ENCODE data around the gene OGN. TPM values are rescaled to one million over a fixed set of nuclear protein-coding genes. Genes with fewer than 3 reads are reported as not detected.
"Not testable (repeated sequence)": the region's sequence is repeated elsewhere in the genome, so short reads cannot be mapped to it uniquely, and the experiment has no call there.

Gene OGN
- total RNA-seq (2014; rRNA removed; shearing (Covaris generic); ENCODE audit: low replicate concordance): not detected in 2 replicates

- in situ Hi-C loops (cut with HindIII; ENCODE audit: low pct_unique_long_range_greater_than_20kb, low sequenced_read_pairs): no loop called here
- no peak for DNase-seq (ENCODE audit: low read depth)
Measured at GRCh38 chr9:92404042-92404836, at the start of gene OGN. Gene OGN (minus strand): TSS chr9:92404578. CDS start chr9:92403407, 1,171 bp downstream.

- in situ Hi-C loops (cut with HindIII; ENCODE audit: low pct_unique_long_range_greater_than_20kb, low sequenced_read_pairs): no loop called here
- DNase-seq (ENCODE audit: low read depth): no peak
Measured at GRCh38 chr9:92446536-92446935, 42.2 kb upstream of the OGN start.

GRCh38 chr9:92444841-92445240 is 40.5 kb upstream of the OGN start:
- in situ Hi-C loops (cut with HindIII; ENCODE audit: low pct_unique_long_range_greater_than_20kb, low sequenced_read_pairs): no loop called here
- no peak for DNase-seq (ENCODE audit: low read depth)

- in situ Hi-C loops (cut with HindIII; ENCODE audit: low pct_unique_long_range_greater_than_20kb, low sequenced_read_pairs): no loop called here
- no peak for DNase-seq (ENCODE audit: low read depth)
Measured at GRCh38 chr9:92440751-92441046, 36.3 kb upstream of the OGN start.

- no peak for DNase-seq (ENCODE audit: low read depth)
- in situ Hi-C loops (cut with HindIII; ENCODE audit: low pct_unique_long_range_greater_than_20kb, low sequenced_read_pairs): no loop called here
Measured at GRCh38 chr9:92439921-92440750, 35.8 kb upstream of the OGN start.

GRCh38 chr9:92438900-92439526 is 34.6 kb upstream of the OGN start:
- in situ Hi-C loops (cut with HindIII; ENCODE audit: low pct_unique_long_range_greater_than_20kb, low sequenced_read_pairs): no loop called here
- no peak for DNase-seq (ENCODE audit: low read depth)

- DNase-seq (ENCODE audit: low read depth): no peak
- in situ Hi-C loops (cut with HindIII; ENCODE audit: low pct_unique_long_range_greater_than_20kb, low sequenced_read_pairs): no loop called here
Measured at GRCh38 chr9:92435263-92435662, 30.9 kb upstream of the OGN start.

GRCh38 chr9:92432972-92433548 is 28.7 kb upstream of the OGN start:
- no peak for DNase-seq (ENCODE audit: low read depth)
- in situ Hi-C loops (cut with HindIII; ENCODE audit: low pct_unique_long_range_greater_than_20kb, low sequenced_read_pairs): no loop called here

GRCh38 chr9:92432350-92432749 is 28.0 kb upstream of the OGN start:
- in situ Hi-C loops (cut with HindIII; ENCODE audit: low pct_unique_long_range_greater_than_20kb, low sequenced_read_pairs): no loop called here
- no peak for DNase-seq (ENCODE audit: low read depth)

GRCh38 chr9:92429836-92430235 is 25.5 kb upstream of the OGN start:
- in situ Hi-C loops (cut with HindIII; ENCODE audit: low pct_unique_long_range_greater_than_20kb, low sequenced_read_pairs): no loop called here
- DNase-seq (ENCODE audit: low read depth): no peak

- no peak for DNase-seq (ENCODE audit: low read depth)
- in situ Hi-C loops (cut with HindIII; ENCODE audit: low pct_unique_long_range_greater_than_20kb, low sequenced_read_pairs): no loop called here
Measured at GRCh38 chr9:92426501-92427145, 22.2 kb upstream of the OGN start.

- in situ Hi-C loops (cut with HindIII; ENCODE audit: low pct_unique_long_range_greater_than_20kb, low sequenced_read_pairs): no loop called here
- no peak for DNase-seq (ENCODE audit: low read depth)
Measured at GRCh38 chr9:92425474-92425873, 21.1 kb upstream of the OGN start.

- no peak for DNase-seq (ENCODE audit: low read depth)
- in situ Hi-C loops (cut with HindIII; ENCODE audit: low pct_unique_long_range_greater_than_20kb, low sequenced_read_pairs): no loop called here
Measured at GRCh38 chr9:92424340-92424739, 20.0 kb upstream of the OGN start, which contains the start of gene OMD. Gene OMD (minus strand): TSS chr9:92424471. CDS start chr9:92417558, 6,913 bp downstream.

- in situ Hi-C loops (cut with HindIII; ENCODE audit: low pct_unique_long_range_greater_than_20kb, low sequenced_read_pairs): no loop called here
Measured at GRCh38 chr9:92423612-92424011, 19.2 kb upstream of the OGN start.

GRCh38 chr9:92422611-92423338 is 18.4 kb upstream of the OGN start:
- in situ Hi-C loops (cut with HindIII; ENCODE audit: low pct_unique_long_range_greater_than_20kb, low sequenced_read_pairs): no loop called here
- DNase-seq (ENCODE audit: low read depth): no peak

More at GRCh38 chr9:92423612-92424011, 19.2 kb upstream of the OGN start:
- no peak for DNase-seq (ENCODE audit: low read depth)

GRCh38 chr9:92414566-92414965 is 10.2 kb upstream of the OGN start:
- in situ Hi-C loops (cut with HindIII; ENCODE audit: low pct_unique_long_range_greater_than_20kb, low sequenced_read_pairs): no loop called here
- DNase-seq (ENCODE audit: low read depth): no peak

- DNase-seq (ENCODE audit: low read depth); in situ Hi-C loops (cut with HindIII; ENCODE audit: low pct_unique_long_range_greater_than_20kb, low sequenced_read_pairs): not testable (repeated sequence)
Measured at GRCh38 chr9:92411157-92411556, 6.8 kb upstream of the OGN start.

Data from Caki2 (cell line).